ENCODE results near the gene CACNG5. TPM values are rescaled to one million over a fixed set of nuclear protein-coding genes. Genes with fewer than 3 reads are reported as not detected.

Gene CACNG5
- polyA plus RNA-seq, 3 donors, result not detected

DNA sequence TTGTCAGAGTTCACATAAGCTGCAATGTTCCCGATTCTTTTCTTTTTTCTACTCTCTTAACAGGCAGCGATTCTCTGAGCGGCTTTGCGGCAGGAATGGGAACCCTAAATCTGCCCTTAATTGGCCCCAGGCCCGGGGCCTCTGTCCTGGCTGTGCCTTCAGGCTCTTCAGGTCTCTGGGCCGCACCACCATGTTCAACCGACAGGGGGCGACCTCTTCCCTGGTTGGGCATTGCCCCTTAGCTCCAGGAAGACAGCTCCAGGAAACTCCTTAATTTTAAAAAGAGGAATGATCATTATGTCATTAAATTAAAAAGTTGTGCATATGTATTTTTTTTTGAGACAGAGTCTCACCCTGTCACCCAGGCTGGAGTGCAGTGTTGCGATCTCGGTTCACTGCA, 20.3 kb downstream of the CACNG5 start:
- peaks cover 6 to 22% (median 17%) of the 10 kb centered on the region in 7 donors for H3K9me3 Mint-ChIP-seq

GRCh38 chr17:66858226-66859083, 23.5 kb downstream of the CACNG5 start:
- WGBS (ENCODE audit: insufficient coverage), result 92% methylated on average over 8 of the region's 12 CpGs
- DNase-seq, result no peak
- no peaks in the 10 kb centered on the region for H3K36me3 ChIP-seq (replicated peaks in 1 of 2; ENCODE audit: control insufficient read depth in 1 of 2, insufficient read depth in 2 of 2, low read length in 2 of 2)
- peaks cover 4 to 5% of the 10 kb centered on the region in 2 donors for H3K9me3 ChIP-seq (replicated peaks in 1 of 2; ENCODE audit: control insufficient read depth in 1 of 2, insufficient read depth in 1 of 2, low read length in 2 of 2)
- TF ChIP-seq, protein P1, sequence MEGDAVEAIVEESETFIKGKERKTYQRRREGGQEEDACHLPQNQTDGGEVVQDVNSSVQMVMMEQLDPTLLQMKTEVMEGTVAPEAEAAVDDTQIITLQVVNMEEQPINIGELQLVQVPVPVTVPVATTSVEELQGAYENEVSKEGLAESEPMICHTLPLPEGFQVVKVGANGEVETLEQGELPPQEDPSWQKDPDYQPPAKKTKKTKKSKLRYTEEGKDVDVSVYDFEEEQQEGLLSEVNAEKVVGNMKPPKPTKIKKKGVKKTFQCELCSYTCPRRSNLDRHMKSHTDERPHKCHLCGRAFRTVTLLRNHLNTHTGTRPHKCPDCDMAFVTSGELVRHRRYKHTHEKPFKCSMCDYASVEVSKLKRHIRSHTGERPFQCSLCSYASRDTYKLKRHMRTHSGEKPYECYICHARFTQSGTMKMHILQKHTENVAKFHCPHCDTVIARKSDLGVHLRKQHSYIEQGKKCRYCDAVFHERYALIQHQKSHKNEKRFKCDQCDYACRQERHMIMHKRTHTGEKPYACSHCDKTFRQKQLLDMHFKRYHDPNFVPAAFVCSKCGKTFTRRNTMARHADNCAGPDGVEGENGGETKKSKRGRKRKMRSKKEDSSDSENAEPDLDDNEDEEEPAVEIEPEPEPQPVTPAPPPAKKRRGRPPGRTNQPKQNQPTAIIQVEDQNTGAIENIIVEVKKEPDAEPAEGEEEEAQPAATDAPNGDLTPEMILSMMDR (IDR thresholded peaks at IDR 0.05), result no peak
- H3K4me2 ChIP-seq (replicated peaks; ENCODE audit: extremely low read depth, low read length, poor library complexity, severe bottlenecking), result no peak overlapping the region
- H3K27ac Mint-ChIP-seq, result no peak overlapping the region
- H3K9me3 Mint-ChIP-seq, result peaks cover 8 to 23% (median 15%) of the 10 kb centered on the region in 7 donors
- H3K9ac ChIP-seq (ENCODE audit: insufficient read depth, low read length, poor library complexity, severe bottlenecking), result no peak overlapping the region
- H3K36me3 Mint-ChIP-seq, result no peaks in the 10 kb centered on the region
- H3K79me2 ChIP-seq (ENCODE audit: insufficient read depth, low read length), result no peaks in the 10 kb centered on the region
- H3K27me3 Mint-ChIP-seq (ENCODE audit: low read depth in 3 of 3), result peaks cover 7 to 8% (median 8%) of the 10 kb centered on the region in 3 donors
- H3K4me3 Mint-ChIP-seq, result no peak overlapping the region
- no peaks in the 10 kb centered on the region for H3K4me1 ChIP-seq (ENCODE audit: control insufficient read depth in 1 of 2, insufficient read depth in 2 of 2, low read length in 2 of 2)
- intact Hi-C loops (cut with micrococcal nuclease), result no loop called here
- H3K4me3 ChIP-seq (replicated peaks in 1 of 3; ENCODE audit: low read depth in 2 of 3, low read length in 3 of 3), result no peak overlapping the region
- no peaks in the 10 kb centered on the region for H3K4me1 Mint-ChIP-seq
- no peaks in the 10 kb centered on the region for H4K20me1 ChIP-seq (ENCODE audit: insufficient read depth, low read length)
- no peak overlapping the region for H2AFZ ChIP-seq (ENCODE audit: insufficient read depth, low read depth, low read length, poor library complexity, severe bottlenecking)
- no peaks in the 10 kb centered on the region for H3K27me3 ChIP-seq (ENCODE audit: control insufficient read depth in 2 of 2, insufficient read depth in 2 of 2, low read length in 2 of 2)
- no peak overlapping the region for H3K27ac ChIP-seq (ENCODE audit: low read depth in 1 of 2, low read length in 2 of 2)

More for the DNA sequence above, 20.3 kb downstream of the CACNG5 start:
- Histone ChIP-seq H2AFZ (ENCODE audit: insufficient read depth, low read depth, low read length, poor library complexity, severe bottlenecking) (no peak overlapping the region), H3K9ac (ENCODE audit: insufficient read depth, low read length, poor library complexity, severe bottlenecking) (no peak overlapping the region), H3K27me3 (ENCODE audit: control insufficient read depth in 2 of 2, insufficient read depth in 2 of 2, low read length in 2 of 2) (no peaks in the 10 kb centered on the region), H3K4me3 (replicated peaks in 1 of 3; ENCODE audit: low read depth in 2 of 3, low read length in 3 of 3) (no peak overlapping the region), H3K4me1 (ENCODE audit: control insufficient read depth in 1 of 2, insufficient read depth in 2 of 2, low read length in 2 of 2) (no peaks in the 10 kb centered on the region), H3K36me3 (replicated peaks in 1 of 2; ENCODE audit: control insufficient read depth in 1 of 2, insufficient read depth in 2 of 2, low read length in 2 of 2) (no peaks in the 10 kb centered on the region), H3K4me2 (replicated peaks; ENCODE audit: extremely low read depth, low read length, poor library complexity, severe bottlenecking) (no peak overlapping the region), H4K20me1 (ENCODE audit: insufficient read depth, low read length) (no peaks in the 10 kb centered on the region), H3K9me3 (replicated peaks in 1 of 2; ENCODE audit: control insufficient read depth in 1 of 2, insufficient read depth in 1 of 2, low read length in 2 of 2) (peaks cover 4 to 5% of the 10 kb centered on the region in 2 donors), H3K27ac (ENCODE audit: low read depth in 1 of 2, low read length in 2 of 2) (no peak overlapping the region), H3K79me2 (ENCODE audit: insufficient read depth, low read length) (no peaks in the 10 kb centered on the region)
- Mint-ChIP-seq H3K4me3 (no peak overlapping the region), H3K4me1 (no peaks in the 10 kb centered on the region), H3K27me3 (ENCODE audit: low read depth in 3 of 3) (peaks cover 6 to 11% (median 8%) of the 10 kb centered on the region in 3 donors), H3K36me3 (no peaks in the 10 kb centered on the region), H3K27ac (no peak overlapping the region)
- TF ChIP-seq, protein P1 (IDR thresholded peaks at IDR 0.05), result peak; percentile 32
- intact Hi-C loops (cut with micrococcal nuclease), result no loop called here
- DNase-seq, result no peak
- 97% methylated on average over 8 of the region's 10 CpGs for WGBS (ENCODE audit: insufficient coverage)

Measured in CD14-positive monocyte (primary cell).